T47D (cell line): Measurements from ENCODE around the gene DHRS7.

ENCODE experiments used
- DNase-seq, 2 experiments: peaks; one replicate each; pipeline versions ENCODE4 v3.0.0 to v3.0.0-alpha.2; 2011 to 2012; ENCODE audit warnings: low read depth in 1 of 2, low spot score in 1 of 2
- JUND ChIP-seq: IDR thresholded peaks from 2 replicates; pipeline ENCODE4 v1.6.1; 2012; ENCODE audit warnings: low read depth
- in situ Hi-C: cut with HindIII; loops from 2 replicates; pipeline ENCODE4 v1.10.0; 2016; ENCODE audit warnings: low sequenced_read_pairs, low pct_unique_long_range_greater_than_20kb

Gene DHRS7

GRCh38 chr14:60197629-60198303 is 32.6 kb upstream of the DHRS7 start:
- no peak for TF ChIP-seq JUND
- peak in 1 of 2 experiments; percentile 33 for DNase-seq
- in situ Hi-C loops: no loop called here

- in situ Hi-C loops: no loop called here
- no peak for TF ChIP-seq JUND
- DNase-seq: no peak
Measured at GRCh38 chr14:60196291-60196690, 31.1 kb upstream of the DHRS7 start.

GRCh38 chr14:60195179-60195810 is 30.1 kb upstream of the DHRS7 start:
- in situ Hi-C loops: no loop called here
- peak; percentile 26 to 72 for DNase-seq
- no peak for TF ChIP-seq JUND

GRCh38 chr14:60189923-60190840 is 25.0 kb upstream of the DHRS7 start:
- no peak for DNase-seq
- in situ Hi-C loops: no loop called here
- TF ChIP-seq JUND: no peak

GRCh38 chr14:60188696-60189095 is 23.5 kb upstream of the DHRS7 start:
- in situ Hi-C loops: no loop called here
- DNase-seq: no peak
- TF ChIP-seq JUND: no peak

GRCh38 chr14:60188115-60188514 is 22.9 kb upstream of the DHRS7 start:
- no peak for TF ChIP-seq JUND
- peak in 1 of 2 experiments; percentile 49 for DNase-seq
- in situ Hi-C loops: no loop called here

GRCh38 chr14:60184905-60185555 is 19.8 kb upstream of the DHRS7 start:
- in situ Hi-C loops: no loop called here
- DNase-seq: no peak
- no peak for TF ChIP-seq JUND

GRCh38 chr14:60184146-60184904 is 19.1 kb upstream of the DHRS7 start:
- no peak for TF ChIP-seq JUND
- peak in 1 of 2 experiments; percentile 77 for DNase-seq

GRCh38 chr14:60183741-60184140 is 18.5 kb upstream of the DHRS7 start:
- in situ Hi-C loops: no loop called here
- TF ChIP-seq JUND: no peak
- no peak for DNase-seq

More at GRCh38 chr14:60184146-60184904, 19.1 kb upstream of the DHRS7 start:
- in situ Hi-C loops: no loop called here

GRCh38 chr14:60183138-60183537 is 17.9 kb upstream of the DHRS7 start:
- no peak for DNase-seq
- in situ Hi-C loops: no loop called here
- no peak for TF ChIP-seq JUND

GRCh38 chr14:60179431-60179869 is 14.3 kb upstream of the DHRS7 start:
- no peak for TF ChIP-seq JUND
- in situ Hi-C loops: no loop called here

GRCh38 chr14:60178820-60179219 is 13.6 kb upstream of the DHRS7 start:
- in situ Hi-C loops: no loop called here
- TF ChIP-seq JUND: no peak
- no peak for DNase-seq

More at GRCh38 chr14:60179431-60179869, 14.3 kb upstream of the DHRS7 start:
- DNase-seq: no peak
